ENCODE data around the gene RAD51B. TPM values are rescaled to one million over a fixed set of nuclear protein-coding genes. Genes with fewer than 3 reads are reported as not detected.

RAD51B gene
- total RNA-seq, 1 experiment from 2014 or later, result 14.2 TPM

GRCh38 chr14:68208218-68208617 is 388.6 kb downstream of the RAD51B start:
- ATAC-seq, result no peak; the same call in 1 of the 2 replicates
- CTCF ChIA-PET, result no interaction called here
- peaks cover 20% of the 10 kb centered on the region for H3K4me1 Mint-ChIP-seq
- no peaks in the 10 kb centered on the region for H3K36me3 Mint-ChIP-seq
- no peaks in the 10 kb centered on the region for H3K27me3 Mint-ChIP-seq (ENCODE audit: low read depth)
- no peak for TF ChIP-seq TP53 (CRISPR knock-in tag; IDR thresholded peaks at IDR 0.05)
- no peak for TF ChIP-seq IRF2 (CRISPR knock-in tag; IDR thresholded peaks at IDR 0.05; ENCODE audit: borderline replicate concordance, low read depth)
- no peak for TF ChIP-seq SMAD4 (CRISPR knock-in tag; IDR thresholded peaks at IDR 0.05)
- TF ChIP-seq ERG (CRISPR knock-in tag; IDR thresholded peaks at IDR 0.05), result no peak
- TF ChIP-seq HMGXB4 (CRISPR knock-in tag; IDR thresholded peaks at IDR 0.05), result no peak
- no peak for TF ChIP-seq NFYB (CRISPR knock-in tag; conservative IDR thresholded peaks at IDR 0.05; ENCODE audit: low read depth)
- TF ChIP-seq KAT7 (CRISPR knock-in tag; IDR thresholded peaks at IDR 0.05; ENCODE audit: borderline replicate concordance), result no peak
- TF ChIP-seq NR1H2 (CRISPR knock-in tag; IDR thresholded peaks at IDR 0.05), result no peak
- no peak for TF ChIP-seq USF2 (CRISPR knock-in tag; IDR thresholded peaks at IDR 0.05)
- TF ChIP-seq ESRRA (CRISPR knock-in tag; IDR thresholded peaks at IDR 0.05; ENCODE audit: borderline replicate concordance), result no peak
- TF ChIP-seq ATF1 (CRISPR knock-in tag; IDR thresholded peaks at IDR 0.05), result no peak
- no peak for TF ChIP-seq MXD4 (CRISPR knock-in tag; IDR thresholded peaks at IDR 0.05; ENCODE audit: borderline replicate concordance)
- TF ChIP-seq ATF2 (CRISPR knock-in tag; IDR thresholded peaks at IDR 0.05; ENCODE audit: borderline replicate concordance, low read depth), result no peak
- TF ChIP-seq GTF2I (CRISPR knock-in tag; conservative IDR thresholded peaks at IDR 0.05), result no peak
- TF ChIP-seq ZSCAN18 (CRISPR knock-in tag; IDR thresholded peaks at IDR 0.05), result no peak
- TF ChIP-seq TEAD4 (CRISPR knock-in tag; IDR thresholded peaks at IDR 0.05), result no peak
- POLR2A ChIA-PET, result no interaction called here
- H3K4me3 Mint-ChIP-seq, result no peak overlapping the region
- DNase-seq (ENCODE audit: low spot score), result no peak
- no peak overlapping the region for H3K27ac Mint-ChIP-seq
- no peaks in the 10 kb centered on the region for H3K9me3 Mint-ChIP-seq

- Mint-ChIP-seq H3K9me3 (no peaks in the 10 kb centered on the region), H3K27ac (no peak overlapping the region), H3K36me3 (no peaks in the 10 kb centered on the region), H3K4me1 (peaks cover 20% of the 10 kb centered on the region), H3K4me3 (no peak overlapping the region), H3K27me3 (ENCODE audit: low read depth) (no peaks in the 10 kb centered on the region)
- DNase-seq (ENCODE audit: low spot score), result no peak
- ChIA-PET CTCF (no interaction called here), POLR2A (no interaction called here)
- no peak for ATAC-seq
- no peak for TF ChIP-seq ZNF219 (CRISPR knock-in tag; IDR thresholded peaks at IDR 0.05; ENCODE audit: borderline replicate concordance)
- TF ChIP-seq IRF1 (CRISPR knock-in tag; IDR thresholded peaks at IDR 0.05), result no peak
- TF ChIP-seq NFYB (CRISPR knock-in tag; conservative IDR thresholded peaks at IDR 0.05; ENCODE audit: low read depth), result no peak
- TF ChIP-seq CDX4 (CRISPR knock-in tag; IDR thresholded peaks at IDR 0.05; ENCODE audit: borderline replicate concordance), result no peak
- TF ChIP-seq ATF3 (CRISPR knock-in tag; conservative IDR thresholded peaks at IDR 0.05), result no peak
- TF ChIP-seq USF2 (CRISPR knock-in tag; IDR thresholded peaks at IDR 0.05), result no peak
Measured at GRCh38 chr14:68208626-68209317, 389.2 kb downstream of the RAD51B start.
